GOT3 (cell line): ENCODE results near the gene SZT2.
A peak's percentile ranks its signal among the peaks of the same experiment; 100 is the strongest.

Experiments
- DNase-seq: peaks from one replicate; lab custom pipeline; 2025; ENCODE audit warnings: mixed read lengths; lab: John Stamatoyannopoulos, UW

Gene SZT2

DNA sequence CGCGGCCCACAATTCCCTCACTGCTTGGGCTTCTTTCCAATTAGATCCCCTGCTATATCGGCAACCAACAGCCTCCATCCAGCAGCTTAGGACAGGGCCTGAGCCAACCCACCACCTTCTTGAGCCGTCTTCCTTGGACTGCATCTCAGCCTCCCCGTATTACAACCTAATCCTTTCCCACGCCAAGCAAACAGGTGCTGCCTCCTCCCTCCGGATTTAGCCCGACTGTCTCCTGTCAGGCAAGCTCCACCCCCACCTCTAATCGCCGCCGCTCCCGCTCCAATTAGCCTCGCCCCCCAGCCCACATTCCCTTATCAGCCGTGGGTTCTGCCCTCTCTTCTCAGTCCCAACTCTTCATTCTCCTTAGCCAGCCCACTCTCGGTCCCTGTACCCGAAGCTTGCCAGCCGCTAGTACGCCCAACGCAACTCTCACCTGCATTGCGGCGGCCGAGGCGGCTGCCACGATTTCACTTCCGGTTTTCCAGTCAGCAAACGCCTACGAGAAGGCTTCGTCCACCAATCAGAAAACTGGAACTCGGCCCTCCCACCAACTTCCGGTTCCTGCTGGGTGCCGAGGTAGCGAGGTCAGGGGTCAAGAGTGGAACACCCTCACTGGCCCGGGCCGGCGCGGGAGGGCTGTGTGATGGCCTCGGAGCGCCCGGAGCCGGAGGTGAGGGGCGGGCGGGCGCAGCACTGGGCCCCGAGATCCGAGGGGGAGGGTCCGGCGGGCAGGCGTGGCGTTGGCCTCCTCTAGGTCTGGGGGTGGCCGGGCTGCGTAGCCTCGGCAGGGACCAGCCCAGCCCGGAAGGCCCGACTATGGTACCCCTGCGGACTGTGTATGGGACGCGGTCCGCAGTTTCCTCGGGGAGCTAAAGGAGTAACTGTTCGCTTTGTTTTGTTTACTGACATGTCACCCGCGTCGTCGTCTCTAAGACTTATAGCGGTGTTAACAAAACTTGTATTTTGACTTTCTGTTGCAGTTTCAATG lies at the start of gene SZT2, which contains the start of gene MED8:
Gene SZT2 (plus strand): TSS at position 574 of the 988 bp plus-strand sequence. CDS start 70 bp downstream, at position 644.
Gene MED8 (minus strand): TSS at position 475 of the 988 bp plus-strand sequence. CDS start 36 bp downstream, at position 439.
- peak; percentile 66 for DNase-seq

- no peak for DNase-seq
Observed at GRCh38 chr1:43340559-43340958, 49.1 kb upstream of the SZT2 start.

DNA sequence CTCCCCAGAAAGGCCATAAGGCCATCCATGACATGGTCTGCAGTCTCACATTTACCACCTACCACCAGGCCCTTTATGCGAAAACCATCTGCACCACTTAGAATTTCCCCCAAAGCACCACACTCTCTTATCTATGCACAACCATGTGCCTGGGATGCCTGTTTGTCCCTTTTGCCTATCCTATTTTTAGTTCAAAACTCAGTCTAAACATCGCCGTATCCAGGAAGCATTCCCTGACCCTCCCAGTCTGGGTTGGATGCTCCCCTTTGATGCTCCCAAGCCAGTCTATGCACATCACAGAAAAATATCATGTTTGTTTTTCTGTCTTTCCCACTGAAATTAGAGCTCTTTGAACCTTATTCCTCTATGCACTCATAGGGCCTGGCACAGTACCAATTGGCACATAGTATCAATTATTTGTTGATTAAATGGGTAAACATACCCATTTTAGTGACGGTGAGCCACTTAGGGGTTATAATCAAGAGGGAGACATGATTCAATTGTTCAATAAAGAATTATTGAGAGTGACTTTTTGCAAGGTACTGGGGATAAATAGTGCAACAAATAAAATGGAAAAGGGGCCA lies 45.3 kb upstream of the SZT2 start:
- DNase-seq, result no peak

GRCh38 chr1:43345120-43345519 lies 44.6 kb upstream of the SZT2 start:
- DNase-seq, result no peak

DNA sequence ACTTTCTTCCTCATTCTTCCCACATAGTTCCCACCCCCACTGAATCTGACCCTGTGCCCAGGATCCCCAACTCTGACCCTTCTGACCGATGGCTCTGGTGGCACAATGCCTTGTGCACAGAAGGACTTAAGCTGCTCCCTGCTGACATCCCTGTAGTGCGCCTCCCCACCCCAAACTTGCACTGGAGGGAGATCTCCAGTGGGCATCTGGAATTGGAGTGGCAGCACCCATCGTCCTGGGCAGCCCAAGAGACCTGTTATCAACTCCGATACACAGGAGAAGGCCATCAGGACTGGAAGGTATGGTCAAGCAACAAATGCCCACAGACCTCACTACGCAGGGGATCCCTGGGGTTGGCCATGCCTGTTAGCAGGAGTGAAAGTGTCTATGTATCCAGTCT lies 43.1 kb upstream of the SZT2 start:
- DNase-seq, result no peak

DNA sequence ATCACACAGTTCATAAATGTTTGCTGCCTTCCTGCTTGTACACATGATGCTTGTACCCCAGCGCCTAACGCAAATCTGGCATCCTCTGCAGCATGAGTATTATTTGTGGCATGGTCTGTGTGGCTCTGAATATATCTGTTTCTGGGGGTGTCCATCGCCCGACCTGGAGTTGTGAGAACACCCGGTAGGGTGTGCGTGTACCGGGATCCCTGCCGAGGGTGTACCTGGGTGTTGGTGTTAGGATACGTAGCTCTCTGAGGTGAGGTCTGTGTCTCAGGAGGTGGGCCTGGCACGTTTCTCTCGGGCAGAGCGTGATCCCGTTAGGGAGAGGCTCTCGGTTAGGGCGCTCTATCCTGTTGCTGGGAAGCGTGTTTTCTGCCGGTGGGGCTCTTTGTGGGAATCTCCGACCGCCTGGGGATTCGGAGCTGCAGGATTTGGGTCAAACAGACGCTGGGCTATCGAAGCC lies 41.3 kb upstream of the SZT2 start:
- no peak for DNase-seq

DNA sequence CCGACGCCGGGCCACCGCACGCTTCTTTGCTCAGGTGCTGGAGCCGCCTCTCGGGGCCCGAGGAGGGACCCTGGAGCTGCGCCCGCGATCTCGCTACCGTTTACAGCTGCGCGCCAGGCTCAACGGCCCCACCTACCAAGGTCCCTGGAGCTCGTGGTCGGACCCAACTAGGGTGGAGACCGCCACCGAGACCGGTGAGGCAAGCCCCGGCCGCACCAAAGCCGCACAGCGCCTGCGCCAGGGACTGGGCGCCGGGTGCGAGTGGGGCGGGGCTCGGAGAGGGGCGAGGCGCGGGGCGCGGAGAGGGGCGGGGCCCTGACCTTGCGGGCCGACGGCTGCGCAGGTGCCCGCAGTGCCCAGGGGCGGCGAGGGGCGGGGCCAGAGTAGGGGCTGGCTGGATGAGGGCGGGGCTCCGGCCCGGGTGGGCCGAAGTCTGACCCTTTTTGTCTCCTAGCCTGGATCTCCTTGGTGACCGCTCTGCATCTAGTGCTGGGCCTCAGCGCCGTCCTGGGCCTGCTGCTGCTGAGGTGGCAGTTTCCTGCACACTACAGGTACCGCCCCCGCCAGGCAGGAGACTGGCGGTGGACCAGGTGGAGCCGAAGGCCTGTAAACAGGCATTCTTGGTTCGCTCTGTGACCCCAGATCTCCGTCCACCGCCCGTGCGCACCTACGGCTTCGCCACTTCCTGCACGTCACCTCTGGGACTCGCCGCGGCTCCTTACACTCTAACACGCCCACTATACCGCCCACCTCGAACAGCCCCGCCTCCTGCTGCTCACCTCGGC lies 40.7 kb upstream of the SZT2 start:
- DNase-seq, result no peak

- no peak for DNase-seq
Observed at GRCh38 chr1:43349594-43350306, 39.9 kb upstream of the SZT2 start.

GRCh38 chr1:43350976-43351375 lies 38.7 kb upstream of the SZT2 start:
- DNase-seq, result no peak

- no peak for DNase-seq
Observed at GRCh38 chr1:43351421-43352350, 38.0 kb upstream of the SZT2 start.

DNA sequence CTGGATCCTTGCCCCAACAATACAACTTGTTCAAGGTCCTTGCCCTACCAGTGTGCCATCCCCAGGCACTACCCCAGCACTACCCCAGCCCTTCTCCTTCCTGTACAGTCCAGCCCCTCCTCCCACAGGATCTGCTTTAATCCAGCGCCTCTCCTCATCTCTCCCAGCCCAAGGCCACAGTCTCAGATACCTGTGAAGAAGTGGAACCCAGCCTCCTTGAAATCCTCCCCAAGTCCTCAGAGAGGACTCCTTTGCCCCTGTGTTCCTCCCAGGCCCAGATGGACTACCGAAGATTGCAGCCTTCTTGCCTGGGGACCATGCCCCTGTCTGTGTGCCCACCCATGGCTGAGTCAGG lies 37.4 kb upstream of the SZT2 start:
- DNase-seq, result no peak

DNA sequence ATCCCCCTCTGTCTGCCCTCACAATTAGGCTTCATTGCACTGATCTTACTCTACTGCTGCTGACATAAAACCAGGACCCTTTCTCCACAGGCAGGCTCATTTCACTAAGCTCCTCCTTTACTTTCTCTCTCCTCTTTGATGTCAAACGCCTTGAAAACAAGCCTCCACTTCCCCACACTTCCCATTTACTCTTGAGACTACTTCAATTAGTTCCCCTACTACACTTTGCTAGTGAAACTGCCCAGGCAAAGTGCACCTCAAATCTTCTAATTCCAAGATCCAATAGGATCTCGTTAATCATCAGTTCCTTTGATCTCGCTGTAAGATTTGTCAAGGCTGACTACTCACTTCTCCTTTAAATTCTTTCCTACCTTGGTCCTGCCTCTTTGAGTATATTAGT lies 36.8 kb upstream of the SZT2 start:
- DNase-seq, result no peak

- no peak for DNase-seq
Observed at GRCh38 chr1:43354471-43354870, 35.2 kb upstream of the SZT2 start.

DNA sequence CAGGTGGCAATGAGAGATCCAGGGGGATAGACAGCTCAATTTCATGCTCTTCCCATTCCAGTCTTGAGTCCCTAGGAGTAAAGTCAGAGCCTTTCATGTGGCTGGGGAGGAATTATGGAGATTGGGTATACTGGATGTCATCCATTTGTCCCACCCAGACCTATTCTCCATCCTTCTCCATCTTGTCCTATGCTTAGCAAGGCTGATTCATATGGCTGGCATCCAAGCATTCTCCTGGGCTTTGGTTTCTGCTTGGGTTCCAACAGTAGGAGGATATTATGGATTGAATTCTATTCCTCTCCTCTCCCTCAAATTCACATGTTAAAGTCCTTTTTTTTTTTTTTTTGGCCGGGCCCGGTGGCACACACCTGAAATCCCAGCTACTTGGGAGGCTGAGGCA lies 34.8 kb upstream of the SZT2 start:
- DNase-seq, result no peak

DNA sequence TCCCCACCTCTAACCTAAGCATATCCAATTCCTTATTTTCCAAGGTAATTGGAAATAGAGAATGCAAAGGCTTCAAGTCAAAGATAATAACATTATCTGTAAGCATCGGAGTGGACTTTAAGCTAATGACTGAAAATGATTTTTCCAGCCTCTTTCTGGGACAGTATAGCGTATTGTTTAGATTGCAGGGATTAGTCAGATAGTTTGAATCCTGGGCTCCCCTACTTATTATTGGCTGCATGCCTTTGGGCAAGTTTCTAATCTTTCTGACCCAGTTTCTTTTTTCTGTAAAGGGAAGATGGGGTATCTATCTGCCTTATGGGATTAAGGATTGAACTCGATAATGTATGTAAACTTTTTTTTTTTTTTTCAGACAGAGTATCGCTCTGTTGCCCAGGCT lies 32.4 kb upstream of the SZT2 start:
- DNase-seq, result no peak

- DNase-seq, result no peak
Observed at GRCh38 chr1:43358121-43358745, 31.5 kb upstream of the SZT2 start.

GRCh38 chr1:43358746-43359693 lies 30.7 kb upstream of the SZT2 start, which contains the start of gene CDC20:
Gene CDC20, plus strand, starts transcription at chr1:43358981. Its CDS starts 235 bp downstream, at chr1:43359216.
- DNase-seq, result peak; percentile 85

GRCh38 chr1:43359696-43360095 lies 30.0 kb upstream of the SZT2 start:
- no peak for DNase-seq

GRCh38 chr1:43360616-43361015 lies 29.1 kb upstream of the SZT2 start:
- DNase-seq, result no peak
